GM18520 (cell line): ENCODE measurements around the gene ADK.
"Not testable (repeated sequence)": the region's sequence is repeated elsewhere in the genome, so short reads cannot be mapped to it uniquely, and the experiment has no call there.

ENCODE experiments used
- ATAC-seq: cut with Tn5 transposase; IDR thresholded peaks from one replicate; pipeline ENCODE4 v1.9.1; 2021; ENCODE audit not compliant: unreplicated experiment

The ADK gene

GRCh38 chr10:74343804-74344203 lies 192.8 kb downstream of the ADK start:
- no peak for ATAC-seq

- no peak for ATAC-seq
Observed at GRCh38 chr10:74344306-74344705, 193.3 kb downstream of the ADK start.

- ATAC-seq, result no peak
Observed at GRCh38 chr10:74347522-74347921, 196.5 kb downstream of the ADK start.

GRCh38 chr10:74353021-74353420 lies 202.0 kb downstream of the ADK start:
- not testable (repeated sequence) for ATAC-seq

- no peak for ATAC-seq
Observed at GRCh38 chr10:74361678-74362077, 210.7 kb downstream of the ADK start.

- ATAC-seq, result no peak
Observed at GRCh38 chr10:74363727-74364126, 212.7 kb downstream of the ADK start.

- ATAC-seq, result no peak
Observed at GRCh38 chr10:74365109-74365508, 214.1 kb downstream of the ADK start.

GRCh38 chr10:74371696-74372095 lies 220.7 kb downstream of the ADK start:
- no peak for ATAC-seq

GRCh38 chr10:74373059-74373458 lies 222.0 kb downstream of the ADK start:
- no peak for ATAC-seq

- no peak for ATAC-seq
Observed at GRCh38 chr10:74377476-74377875, 226.5 kb downstream of the ADK start.

GRCh38 chr10:74379474-74379873 lies 228.5 kb downstream of the ADK start:
- no peak for ATAC-seq

- no peak for ATAC-seq
Observed at GRCh38 chr10:74380795-74381194, 229.8 kb downstream of the ADK start.

- ATAC-seq, result no peak
Observed at GRCh38 chr10:74381291-74381853, 230.4 kb downstream of the ADK start.

- ATAC-seq, result no peak
Observed at GRCh38 chr10:74382663-74383062, 231.6 kb downstream of the ADK start.

GRCh38 chr10:74383642-74384041 lies 232.6 kb downstream of the ADK start:
- no peak for ATAC-seq

- no peak for ATAC-seq
Observed at GRCh38 chr10:74384615-74385183, 233.7 kb downstream of the ADK start.

GRCh38 chr10:74388801-74389200 lies 237.8 kb downstream of the ADK start:
- ATAC-seq, result no peak

- ATAC-seq, result no peak
Observed at GRCh38 chr10:74391786-74392185, 240.8 kb downstream of the ADK start.

- no peak for ATAC-seq
Observed at GRCh38 chr10:74394416-74394969, 243.5 kb downstream of the ADK start.

- ATAC-seq, result no peak
Observed at GRCh38 chr10:74400186-74400585, 249.2 kb downstream of the ADK start.

GRCh38 chr10:74406006-74406405 lies 255.0 kb downstream of the ADK start:
- no peak for ATAC-seq

- ATAC-seq, result no peak
Observed at GRCh38 chr10:74415146-74415839, 264.3 kb downstream of the ADK start.
